Panc1 (cell line): ENCODE results near the gene ATP1B3. TPM values are rescaled to one million over a fixed set of nuclear protein-coding genes. Genes with fewer than 3 reads are reported as not detected.

Source experiments
- ATAC-seq: fragments of 200-7000 bp; cut with Tn5 transposase; 2 replicates; pipeline ENCODE4 v1.9.1; 2020; ENCODE audit warnings: mild to moderate bottlenecking, moderate library complexity
- BruUV-seq: library from RNA; stranded (reverse); fragments of 400-500 nt; replicated peaks from 2 replicates; lab custom pipeline; 2021; lab: Mats Ljungman, UMichigan
- CTCF ChIA-PET: fragments of 300-600 bp; sonication (Branson Sonifier 250); formaldehyde crosslinking; loops from one replicate; lab custom pipeline; 2022; ENCODE audit warnings: antibody characterized with exemption; lab: Charles Lee
- POLR2A ChIA-PET: fragments of 300-600 bp; sonication (Branson Sonifier 250); formaldehyde crosslinking; loops from one replicate; lab custom pipeline; 2022; ENCODE audit warnings: antibody characterized with exemption; lab: Charles Lee
- DNase-seq: peaks from one replicate; pipeline ENCODE4 v3.0.0-alpha.2; 2010; ENCODE audit warnings: low read depth, low spot score
- H3K27ac ChIP-seq: 2 replicates; pipeline ENCODE4 v1.5.1; 2011; ENCODE audit warnings: mild to moderate bottlenecking, low read length, inconsistent platforms
- H3K27me3 ChIP-seq: fragments of 200-500 bp; sonication (Bioruptor generic); 2 replicates; pipeline ENCODE4 v1.6.0; 2014; ENCODE audit warnings: low read length, inconsistent platforms; ENCODE audit not compliant: control insufficient read depth, insufficient read depth
- H3K36me3 ChIP-seq: fragments of 200-500 bp; sonication (Bioruptor generic); 2 replicates; pipeline ENCODE4 v1.5.1; 2014; ENCODE audit warnings: inconsistent platforms, mild to moderate bottlenecking, low read length, moderate library complexity; ENCODE audit not compliant: control insufficient read depth, insufficient read depth
- H3K4me1 ChIP-seq: 2 replicates; pipeline ENCODE4 v1.5.1; 2011; ENCODE audit warnings: inconsistent platforms, mild to moderate bottlenecking, low read length, moderate library complexity; ENCODE audit not compliant: control insufficient read depth, insufficient read depth
- H3K4me3 ChIP-seq, 2 experiments: 2 replicates each; pipeline ENCODE4 v1.5.1; 2011 to 2012; ENCODE audit warnings: low read depth in 2 of 2, low read length in 2 of 2, mild to moderate bottlenecking in 2 of 2, inconsistent platforms in 1 of 2, moderate library complexity in 1 of 2
- H3K9me3 ChIP-seq: fragments of 200-500 bp; sonication (Bioruptor generic); 2 replicates; pipeline ENCODE4 v1.5.1; 2014; ENCODE audit warnings: low read depth, mild to moderate bottlenecking, inconsistent platforms, low read length, moderate library complexity; ENCODE audit not compliant: control insufficient read depth, insufficient read depth
- POLR2AphosphoS5 ChIP-seq: IDR thresholded peaks from 2 replicates; pipeline ENCODE4 v1.6.1; 2012; ENCODE audit warnings: mild to moderate bottlenecking, low read depth, low read length, moderate library complexity
- REST ChIP-seq, 2 experiments: IDR thresholded peaks; 2 replicates each; pipeline ENCODE4 v1.6.1; 2011 to 2012; ENCODE audit warnings: low read depth in 2 of 2, control low read depth in 1 of 2, low read length in 1 of 2, mild to moderate bottlenecking in 1 of 2, moderate library complexity in 1 of 2; ENCODE audit not compliant: insufficient read depth in 1 of 2
- SIN3A ChIP-seq: IDR thresholded peaks from 2 replicates; pipeline ENCODE4 v1.6.1; 2012; ENCODE audit warnings: low read depth, mild to moderate bottlenecking, low read length, moderate library complexity, borderline replicate concordance; ENCODE audit not compliant: insufficient read depth
- TCF7L2 ChIP-seq: IDR thresholded peaks from 2 replicates; pipeline ENCODE4 v1.6.1; 2011; ENCODE audit warnings: mild to moderate bottlenecking, low read depth, low read length, inconsistent platforms
- in situ Hi-C: cut with HindIII; loops from 2 replicates; pipeline ENCODE4 v1.10.0; 2016; ENCODE audit warnings: low sequenced_read_pairs, low pct_unique_long_range_greater_than_20kb
- intact Hi-C: fragments of 100-400 bp; cut with micrococcal nuclease; formaldehyde crosslinking; loops from one replicate; pipeline ENCODE4 v1.10.0; 2022; ENCODE audit not compliant: unreplicated experiment
- total RNA-seq: library from RNA; stranded (reverse); gene quantifications from one replicate; pipeline ENCODE4 v1.2.1, GENCODE V29; 2021; ENCODE audit not compliant: unreplicated experiment
- TF ChIP-seq, protein P1 (sequence below): fragments of 450-650 bp; IDR thresholded peaks from 2 replicates; pipeline ENCODE4 v1.5.1; 2017; ENCODE audit warnings: mild to moderate bottlenecking

Gene ATP1B3
- total RNA-seq, 1 experiment from 2014 or later: 201 TPM

DNA sequence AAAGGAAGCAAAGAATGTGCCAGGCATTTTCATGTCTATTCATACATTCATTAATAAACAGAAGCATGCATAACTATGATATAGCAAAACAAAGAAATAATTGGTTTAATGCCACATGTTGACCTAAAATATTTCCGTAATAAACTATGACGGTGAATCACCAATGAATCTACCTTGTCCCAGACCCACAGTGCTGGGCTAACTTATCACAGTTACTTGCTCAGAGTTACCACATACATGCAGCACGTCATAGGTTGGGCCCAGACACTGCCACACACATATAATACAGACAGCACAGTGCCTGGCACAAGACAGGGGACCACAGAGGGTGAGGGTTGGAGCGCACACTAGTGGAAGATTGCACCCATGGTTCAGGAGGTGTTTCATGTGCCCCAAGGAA lies 86.9 kb downstream of the ATP1B3 start:
- POLR2A ChIA-PET: no interaction called here
- H3K27ac ChIP-seq: no peak overlapping the region
- no peaks in the 10 kb centered on the region; the same call in 1 of the 2 replicates for H3K36me3 ChIP-seq
- CTCF ChIA-PET: no interaction called here
- H3K27me3 ChIP-seq: no peaks in the 10 kb centered on the region
- ATAC-seq: no peak
- no peak for DNase-seq
- in situ Hi-C loops: no loop called here
- H3K4me3 ChIP-seq: no peak overlapping the region
- no peaks in the 10 kb centered on the region for H3K9me3 ChIP-seq
- H3K4me1 ChIP-seq: peaks cover 10% of the 10 kb centered on the region
- BruUV-seq: no TSS peak
- no peak for TF ChIP-seq POLR2AphosphoS5
- no peak for TF ChIP-seq TCF7L2
- no peak for TF ChIP-seq REST (IDR thresholded peaks at IDR 0.05; ENCODE audit: insufficient read depth in 1 of 2, low read depth in 2 of 2, low read length in 1 of 2)
- TF ChIP-seq, protein P1, sequence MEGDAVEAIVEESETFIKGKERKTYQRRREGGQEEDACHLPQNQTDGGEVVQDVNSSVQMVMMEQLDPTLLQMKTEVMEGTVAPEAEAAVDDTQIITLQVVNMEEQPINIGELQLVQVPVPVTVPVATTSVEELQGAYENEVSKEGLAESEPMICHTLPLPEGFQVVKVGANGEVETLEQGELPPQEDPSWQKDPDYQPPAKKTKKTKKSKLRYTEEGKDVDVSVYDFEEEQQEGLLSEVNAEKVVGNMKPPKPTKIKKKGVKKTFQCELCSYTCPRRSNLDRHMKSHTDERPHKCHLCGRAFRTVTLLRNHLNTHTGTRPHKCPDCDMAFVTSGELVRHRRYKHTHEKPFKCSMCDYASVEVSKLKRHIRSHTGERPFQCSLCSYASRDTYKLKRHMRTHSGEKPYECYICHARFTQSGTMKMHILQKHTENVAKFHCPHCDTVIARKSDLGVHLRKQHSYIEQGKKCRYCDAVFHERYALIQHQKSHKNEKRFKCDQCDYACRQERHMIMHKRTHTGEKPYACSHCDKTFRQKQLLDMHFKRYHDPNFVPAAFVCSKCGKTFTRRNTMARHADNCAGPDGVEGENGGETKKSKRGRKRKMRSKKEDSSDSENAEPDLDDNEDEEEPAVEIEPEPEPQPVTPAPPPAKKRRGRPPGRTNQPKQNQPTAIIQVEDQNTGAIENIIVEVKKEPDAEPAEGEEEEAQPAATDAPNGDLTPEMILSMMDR: no peak
- TF ChIP-seq SIN3A: no peak
- intact Hi-C loops: loop anchor here (2.0 to 5.0 kb wide), 2 partner anchors 66 to 154 kb away; no protein-coding TSS in a partner anchor

- BruUV-seq: no TSS peak
- DNase-seq: no peak
- POLR2A ChIA-PET: no interaction called here
Observed at GRCh38 chr3:141965471-141965870, 89.0 kb downstream of the ATP1B3 start.

More at GRCh38 chr3:141965471-141965870, 89.0 kb downstream of the ATP1B3 start:
- no peak for ATAC-seq
- H3K4me3 ChIP-seq: no peak overlapping the region
- in situ Hi-C loops (no loop called here), intact Hi-C loops (no loop called here)
- CTCF ChIA-PET: no interaction called here
- TF ChIP-seq TCF7L2: no peak
- TF ChIP-seq, protein P1: no peak
- no peak for TF ChIP-seq SIN3A
- no peak for TF ChIP-seq POLR2AphosphoS5
- no peak for TF ChIP-seq REST (IDR thresholded peaks at IDR 0.05; ENCODE audit: insufficient read depth in 1 of 2, low read depth in 2 of 2, low read length in 1 of 2)
- H3K9me3 ChIP-seq: no peaks in the 10 kb centered on the region
- H3K4me1 ChIP-seq: no peaks in the 10 kb centered on the region
- H3K36me3 ChIP-seq: no peaks in the 10 kb centered on the region
- no peak overlapping the region for H3K27ac ChIP-seq
- no peaks in the 10 kb centered on the region for H3K27me3 ChIP-seq
